ENCODE measurements around the gene NFIA.

The NFIA gene

DNA sequence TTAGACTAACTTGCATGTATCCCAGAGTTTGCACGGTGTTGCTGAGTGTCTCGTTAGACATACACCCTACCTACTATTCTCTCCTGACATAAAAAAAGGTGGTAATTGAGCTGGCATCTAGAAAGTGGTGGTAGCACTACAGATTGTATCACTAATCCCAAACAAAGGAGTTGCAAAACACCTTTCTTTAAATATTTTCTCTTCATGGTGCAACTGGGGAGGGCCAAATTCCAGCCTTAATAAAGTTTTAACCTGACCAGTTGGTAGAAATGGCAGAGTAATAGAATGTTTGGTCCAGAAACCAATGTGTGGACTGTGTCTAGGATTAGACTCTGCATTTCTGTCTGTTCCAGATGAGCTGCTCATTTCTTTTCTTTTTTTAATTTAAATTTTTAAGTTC lies 40.0 kb downstream of the NFIA start:
- H3K79me2 ChIP-seq (ENCODE audit: insufficient read depth, low read length): no peaks in the 10 kb centered on the region
- no peaks in the 10 kb centered on the region for H3K27me3 ChIP-seq (ENCODE audit: insufficient read depth, low read length, poor library complexity, severe bottlenecking)
- H3K4me1 ChIP-seq (ENCODE audit: insufficient read depth, low read length, poor library complexity, severe bottlenecking): no peaks in the 10 kb centered on the region
- no peak overlapping the region for H3K9ac ChIP-seq (ENCODE audit: low read depth, low read length, poor library complexity, severe bottlenecking)
- H3K36me3 ChIP-seq (ENCODE audit: insufficient read depth, low read length): no peaks in the 10 kb centered on the region
- no peak overlapping the region for H2AFZ ChIP-seq (ENCODE audit: low read length)
- no peaks in the 10 kb centered on the region for H4K20me1 ChIP-seq (ENCODE audit: insufficient read depth, low read length, poor library complexity, severe bottlenecking)
- no peaks in the 10 kb centered on the region for H3F3A ChIP-seq (ENCODE audit: low read depth)
- no peak overlapping the region for H3K4me3 ChIP-seq (ENCODE audit: low read length, poor library complexity, severe bottlenecking)
- no peaks in the 10 kb centered on the region for H3K9me2 ChIP-seq (replicated peaks; ENCODE audit: low read depth, low read length)
- no peak overlapping the region for H3K4me2 ChIP-seq (ENCODE audit: low read depth, low read length, poor library complexity, severe bottlenecking)
- no peaks in the 10 kb centered on the region for H3K9me3 ChIP-seq (ENCODE audit: insufficient read depth, low read depth, low read length)
- TF ChIP-seq, protein P1, sequence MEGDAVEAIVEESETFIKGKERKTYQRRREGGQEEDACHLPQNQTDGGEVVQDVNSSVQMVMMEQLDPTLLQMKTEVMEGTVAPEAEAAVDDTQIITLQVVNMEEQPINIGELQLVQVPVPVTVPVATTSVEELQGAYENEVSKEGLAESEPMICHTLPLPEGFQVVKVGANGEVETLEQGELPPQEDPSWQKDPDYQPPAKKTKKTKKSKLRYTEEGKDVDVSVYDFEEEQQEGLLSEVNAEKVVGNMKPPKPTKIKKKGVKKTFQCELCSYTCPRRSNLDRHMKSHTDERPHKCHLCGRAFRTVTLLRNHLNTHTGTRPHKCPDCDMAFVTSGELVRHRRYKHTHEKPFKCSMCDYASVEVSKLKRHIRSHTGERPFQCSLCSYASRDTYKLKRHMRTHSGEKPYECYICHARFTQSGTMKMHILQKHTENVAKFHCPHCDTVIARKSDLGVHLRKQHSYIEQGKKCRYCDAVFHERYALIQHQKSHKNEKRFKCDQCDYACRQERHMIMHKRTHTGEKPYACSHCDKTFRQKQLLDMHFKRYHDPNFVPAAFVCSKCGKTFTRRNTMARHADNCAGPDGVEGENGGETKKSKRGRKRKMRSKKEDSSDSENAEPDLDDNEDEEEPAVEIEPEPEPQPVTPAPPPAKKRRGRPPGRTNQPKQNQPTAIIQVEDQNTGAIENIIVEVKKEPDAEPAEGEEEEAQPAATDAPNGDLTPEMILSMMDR (conservative IDR thresholded peaks at IDR 0.05; ENCODE audit: low read length): no peak
- no peak for TF ChIP-seq EZH2phosphoT487 (IDR thresholded peaks at IDR 0.05; ENCODE audit: borderline replicate concordance)

DNA sequence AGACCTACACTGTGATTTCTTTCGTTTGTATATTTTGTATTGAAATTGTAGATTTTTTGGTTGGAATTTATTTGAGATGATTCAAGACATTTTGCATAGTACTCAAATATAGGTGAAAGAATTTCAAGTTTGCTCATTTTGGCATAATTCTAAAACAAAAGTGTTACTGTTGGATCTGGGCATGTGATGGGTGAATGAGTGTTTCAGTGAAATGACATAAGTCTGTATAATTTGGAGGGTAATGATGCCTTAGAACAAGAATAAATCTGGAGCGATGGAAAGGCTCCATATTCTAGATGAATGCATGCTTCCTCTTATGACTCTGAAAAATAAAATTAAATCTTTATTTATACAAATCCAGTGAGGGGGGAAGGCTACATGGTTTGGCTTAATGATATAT lies 41.0 kb downstream of the NFIA start:
- Histone ChIP-seq H3K9me2 (replicated peaks; ENCODE audit: low read depth, low read length) (no peaks in the 10 kb centered on the region), H3K4me1 (ENCODE audit: insufficient read depth, low read length, poor library complexity, severe bottlenecking) (no peaks in the 10 kb centered on the region), H3K36me3 (ENCODE audit: insufficient read depth, low read length) (no peaks in the 10 kb centered on the region), H3K9ac (ENCODE audit: low read depth, low read length, poor library complexity, severe bottlenecking) (no peak overlapping the region), H3F3A (ENCODE audit: low read depth) (no peaks in the 10 kb centered on the region), H2AFZ (ENCODE audit: low read length) (no peak overlapping the region), H3K27me3 (ENCODE audit: insufficient read depth, low read length, poor library complexity, severe bottlenecking) (no peaks in the 10 kb centered on the region), H3K4me3 (ENCODE audit: low read length, poor library complexity, severe bottlenecking) (no peak overlapping the region), H3K4me2 (ENCODE audit: low read depth, low read length, poor library complexity, severe bottlenecking) (no peak overlapping the region), H3K9me3 (ENCODE audit: insufficient read depth, low read depth, low read length) (no peaks in the 10 kb centered on the region), H4K20me1 (ENCODE audit: insufficient read depth, low read length, poor library complexity, severe bottlenecking) (no peaks in the 10 kb centered on the region), H3K79me2 (ENCODE audit: insufficient read depth, low read length) (no peaks in the 10 kb centered on the region)
- TF ChIP-seq, protein P1 (conservative IDR thresholded peaks at IDR 0.05; ENCODE audit: low read length): no peak
- TF ChIP-seq EZH2phosphoT487 (IDR thresholded peaks at IDR 0.05; ENCODE audit: borderline replicate concordance): no peak

DNA sequence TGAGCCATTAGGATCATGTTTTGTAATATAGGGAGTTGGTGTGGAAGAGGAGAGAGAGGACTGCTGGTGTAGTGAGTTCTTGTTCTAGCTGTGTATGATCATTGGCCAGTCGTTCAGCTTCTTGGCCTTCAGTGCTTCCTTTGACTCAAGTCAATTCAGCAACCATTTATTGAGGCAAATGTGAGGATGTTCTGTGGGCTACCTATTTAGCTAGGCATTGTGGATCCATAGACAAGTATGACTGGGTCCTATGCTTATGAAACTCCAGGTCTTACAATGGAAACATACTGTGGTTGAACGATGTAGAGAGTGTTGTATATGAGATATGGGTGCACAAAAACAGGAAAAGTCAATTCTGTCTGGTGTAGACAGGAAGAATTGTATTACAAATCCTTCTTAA lies 41.7 kb downstream of the NFIA start:
- H3K4me1 ChIP-seq (ENCODE audit: insufficient read depth, low read length, poor library complexity, severe bottlenecking): no peaks in the 10 kb centered on the region
- H3K4me3 ChIP-seq (ENCODE audit: low read length, poor library complexity, severe bottlenecking): no peak overlapping the region
- H3F3A ChIP-seq (ENCODE audit: low read depth): no peaks in the 10 kb centered on the region
- H3K9me3 ChIP-seq (ENCODE audit: insufficient read depth, low read depth, low read length): no peaks in the 10 kb centered on the region
- H3K27me3 ChIP-seq (ENCODE audit: insufficient read depth, low read length, poor library complexity, severe bottlenecking): no peaks in the 10 kb centered on the region
- no peaks in the 10 kb centered on the region for H3K36me3 ChIP-seq (ENCODE audit: insufficient read depth, low read length)
- no peak overlapping the region for H2AFZ ChIP-seq (ENCODE audit: low read length)
- H3K4me2 ChIP-seq (ENCODE audit: low read depth, low read length, poor library complexity, severe bottlenecking): no peak overlapping the region
- H4K20me1 ChIP-seq (ENCODE audit: insufficient read depth, low read length, poor library complexity, severe bottlenecking): no peaks in the 10 kb centered on the region
- H3K9me2 ChIP-seq (replicated peaks; ENCODE audit: low read depth, low read length): no peaks in the 10 kb centered on the region
- TF ChIP-seq EZH2phosphoT487 (IDR thresholded peaks at IDR 0.05; ENCODE audit: borderline replicate concordance): no peak
- TF ChIP-seq, protein P1 (conservative IDR thresholded peaks at IDR 0.05; ENCODE audit: low read length): no peak
- no peaks in the 10 kb centered on the region for H3K79me2 ChIP-seq (ENCODE audit: insufficient read depth, low read length)
- no peak overlapping the region for H3K9ac ChIP-seq (ENCODE audit: low read depth, low read length, poor library complexity, severe bottlenecking)

All from Loucy (cell line).